SK-N-SH (cell line): Measurements from ENCODE around the gene GPR55. TPM values are rescaled to one million over a fixed set of nuclear protein-coding genes. Genes with fewer than 3 reads are reported as not detected.
"Not testable (repeated sequence)": the region's sequence is repeated elsewhere in the genome, so short reads cannot be mapped to it uniquely, and the experiment has no call there.

ENCODE experiments used
- CTCF ChIA-PET: fragments of 300-600, 350-600 bp; formaldehyde crosslinking; extraction: SDS; loops from one replicate; lab custom pipeline; 2021; lab: Yijun Ruan, JAX
- POLR2A ChIA-PET: fragments of 350-600 bp; sonication (Branson Sonifier 250); formaldehyde crosslinking; extraction: SDS; loops from one replicate; lab custom pipeline; 2020; ENCODE audit warnings: antibody characterized with exemption, inconsistent platforms; lab: Yijun Ruan, JAX
- DNase-seq: peaks from one replicate; pipeline ENCODE4 v3.0.0; 2012
- H2AFZ ChIP-seq: fragments of 200-600 bp; sonication (generic); 2 replicates; pipeline ENCODE4 v1.8.1; 2016; ENCODE audit warnings: antibody characterized with exemption, mild to moderate bottlenecking, low read depth
- H3F3A ChIP-seq: fragments of 200-600 bp; sonication (generic); replicated peaks from 2 replicates; pipeline ENCODE3; 2016; ENCODE audit warnings: antibody characterized with exemption, mild to moderate bottlenecking; ENCODE audit not compliant: insufficient read depth
- H3K27ac ChIP-seq, 2 experiments: fragments of 200-500 bp in 1 of 2; fragments of 200-600 bp in 1 of 2; sonication (Bioruptor generic) in 1 of 2; sonication (generic), shearing (Covaris generic) in 1 of 2; 2 replicates each; pipeline versions ENCODE4 v1.5.1 to v1.6.1; 2014 to 2016; ENCODE audit warnings: low read depth in 2 of 2, inconsistent platforms in 1 of 2, low read length in 1 of 2, mild to moderate bottlenecking in 1 of 2, mixed read lengths in 1 of 2
- H3K27me3 ChIP-seq: fragments of 200-600 bp; sonication (generic), shearing (Covaris generic); 2 replicates; pipeline ENCODE4 v1.6.1; 2016; ENCODE audit warnings: mixed run types; ENCODE audit not compliant: insufficient read depth
- H3K36me3 ChIP-seq, 2 experiments: fragments of 200-500 bp in 1 of 2; fragments of 200-600 bp in 1 of 2; sonication (Bioruptor generic) in 1 of 2; sonication (generic) in 1 of 2; replicated peaks in 1 of 2; 2 replicates each; pipeline versions ENCODE3 to v1.5.1; 2014 to 2016; ENCODE audit warnings: low read length in 1 of 2, mild to moderate bottlenecking in 1 of 2; ENCODE audit not compliant: insufficient read depth in 2 of 2, control insufficient read depth in 1 of 2
- H3K4me1 ChIP-seq, 2 experiments: fragments of 200-500 bp in 1 of 2; fragments of 200-600 bp in 1 of 2; sonication (Bioruptor generic) in 1 of 2; sonication (generic), shearing (Covaris generic) in 1 of 2; 2 replicates each; pipeline versions ENCODE4 v1.5.1 to v1.6.1; 2014 to 2016; ENCODE audit warnings: low read depth in 1 of 2, low read length in 1 of 2, mixed run types in 1 of 2; ENCODE audit not compliant: insufficient read depth in 2 of 2, control insufficient read depth in 1 of 2
- H3K4me2 ChIP-seq: fragments of 200-600 bp; sonication (generic), shearing (Covaris generic); 2 replicates; pipeline ENCODE4 v1.6.1; 2017; ENCODE audit warnings: mixed run types
- H3K4me3 ChIP-seq, 2 experiments: fragments of 200-500 bp in 1 of 2; fragments of 200-600 bp in 1 of 2; sonication (Bioruptor generic) in 1 of 2; sonication (generic), shearing (Covaris generic) in 1 of 2; 2 replicates each; pipeline versions ENCODE4 v1.5.1 to v1.8.1; 2014 to 2016; ENCODE audit warnings: low read depth in 2 of 2, inconsistent platforms in 1 of 2, low read length in 1 of 2, mild to moderate bottlenecking in 1 of 2, mixed read lengths in 1 of 2, moderate library complexity in 1 of 2
- H3K79me2 ChIP-seq: fragments of 200-600 bp; sonication (generic); 2 replicates; pipeline ENCODE4 v1.8.1; 2017; ENCODE audit warnings: mild to moderate bottlenecking; ENCODE audit not compliant: insufficient read depth
- H3K9ac ChIP-seq: fragments of 200-600 bp; sonication (generic); 2 replicates; pipeline ENCODE4 v1.6.1; 2017; ENCODE audit warnings: mixed run types
- H3K9me2 ChIP-seq: fragments of 200-600 bp; sonication (generic); 2 replicates; pipeline ENCODE4 v1.6.1; 2017; ENCODE audit warnings: mixed run types
- H3K9me3 ChIP-seq: fragments of 200-600 bp; sonication (generic); 2 replicates; pipeline ENCODE4 v1.6.1; 2017; ENCODE audit warnings: mixed run types, mild to moderate bottlenecking, moderate library complexity
- H4K20me1 ChIP-seq: fragments of 200-600 bp; sonication (generic); 2 replicates; pipeline ENCODE4 v1.6.1; 2017; ENCODE audit warnings: mild to moderate bottlenecking, mixed run types; ENCODE audit not compliant: insufficient read depth
- FOXM1 ChIP-seq: IDR thresholded peaks from 2 replicates; pipeline ENCODE4 v1.4.0; 2012; ENCODE audit warnings: low read depth, mild to moderate bottlenecking
- MEF2A ChIP-seq: IDR thresholded peaks from 2 replicates; pipeline ENCODE4 v1.4.0; 2012; ENCODE audit warnings: low read depth, borderline replicate concordance
- MXI1 ChIP-seq: IDR thresholded peaks from 2 replicates; pipeline ENCODE4 v1.6.1; 2012; ENCODE audit warnings: mild to moderate bottlenecking, low read depth, low read length, improper control_type of control experiment
- NFIC ChIP-seq: IDR thresholded peaks from 2 replicates; pipeline ENCODE4 v1.4.0; 2012; ENCODE audit warnings: borderline replicate concordance
- NRF1 ChIP-seq: IDR thresholded peaks from 2 replicates; pipeline ENCODE4 v1.6.1; 2012; ENCODE audit warnings: low read depth, mild to moderate bottlenecking, low read length
- RCOR1 ChIP-seq: fragments of 150-350 bp; IDR thresholded peaks from 2 replicates; pipeline ENCODE4 v1.6.1; 2017; ENCODE audit warnings: antibody characterized with exemption, low read length
- YY1 ChIP-seq: IDR thresholded peaks from 2 replicates; pipeline ENCODE4 v1.4.0; 2012; ENCODE audit warnings: low read depth, mild to moderate bottlenecking
- WGBS: methylation state at CpG from one replicate; pipeline ENCODE4 v1.1.6; 2017; ENCODE audit warnings: low lambda C conversion rate; 5-methylcytosine and 5-hydroxymethylcytosine counted together
- polyA plus RNA-seq, 3 experiments: library from polyadenylated mRNA; depleted of rRNA; stranded (reverse); fragments of >200 nt; gene quantifications; 2 replicates each; pipeline ENCODE4 v1.2.3, GENCODE V29; 2012
- TF ChIP-seq, protein P1 (sequence below): fragments of 200-600 bp; sonication (generic); IDR thresholded peaks from 2 replicates; pipeline ENCODE4 v1.6.1; 2017; ENCODE audit warnings: antibody characterized with exemption, mild to moderate bottlenecking, moderate library complexity
- TF ChIP-seq, protein P2 (sequence below): IDR thresholded peaks from 2 replicates; pipeline ENCODE4 v1.6.1; 2012; ENCODE audit warnings: mild to moderate bottlenecking, low read depth, low read length, moderate library complexity
- TF ChIP-seq, protein P3 (sequence below): fragments of 150-350 bp; IDR thresholded peaks from 2 replicates; pipeline ENCODE4 v1.6.1; 2016; ENCODE audit warnings: mild to moderate bottlenecking, low read depth, low read length

The GPR55 gene
- polyA plus RNA-seq, 1 of the 3 experiments (the other 2 are of a cell fraction): not detected

DNA sequence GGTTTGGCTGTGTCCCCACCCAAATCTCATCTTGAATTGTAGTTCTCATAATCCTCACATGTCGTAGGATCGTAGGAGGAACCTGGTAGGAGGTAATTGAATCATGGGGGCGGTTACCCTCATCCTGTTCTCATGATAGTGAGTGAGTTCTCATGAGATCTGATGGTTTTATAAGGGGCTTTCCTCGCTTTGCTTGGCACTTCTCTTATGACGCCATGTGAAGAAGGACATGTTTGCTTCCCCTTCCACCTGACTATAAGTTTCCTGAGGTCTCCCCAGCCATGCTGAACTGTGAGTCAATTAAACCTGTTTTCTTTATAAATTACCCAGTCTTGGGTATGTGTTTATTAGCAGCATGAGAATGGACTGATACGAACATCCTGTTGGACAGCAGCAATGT is 11.2 kb upstream of the GPR55 start:
- H3K4me1 ChIP-seq, POLR2A ChIA-PET, H2AFZ ChIP-seq, H3K36me3 ChIP-seq, H3K9ac ChIP-seq, H3K4me2 ChIP-seq, H4K20me1 ChIP-seq, H3K79me2 ChIP-seq, H3F3A ChIP-seq, CTCF ChIA-PET, H3K9me3 ChIP-seq, H3K27ac ChIP-seq, H3K9me2 ChIP-seq, H3K27me3 ChIP-seq, DNase-seq, H3K4me3 ChIP-seq: not testable (repeated sequence)
- 38% methylated on average over 6 of the region's 6 CpGs for WGBS

DNA sequence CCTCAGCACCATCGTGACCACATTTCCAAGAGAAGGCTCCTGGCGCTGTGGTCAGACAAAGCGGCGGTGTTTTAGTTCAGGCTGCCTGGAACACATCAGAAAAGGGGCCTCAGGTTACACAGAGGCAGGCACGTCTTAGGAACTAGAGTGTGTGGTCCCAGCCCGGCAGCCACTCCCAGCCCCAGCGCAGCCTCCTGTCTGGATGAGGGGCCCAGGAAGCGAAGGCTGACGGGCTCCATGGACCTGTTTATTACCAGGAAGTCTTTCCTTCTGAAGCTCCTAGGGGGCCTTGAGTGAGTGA is 10.0 kb upstream of the GPR55 start:
- Histone ChIP-seq H3K4me1 (no peaks in the 10 kb centered on the region; a peak in 1 of 4 replicates), H3K36me3 (no peaks in the 10 kb centered on the region), H4K20me1 (no peaks in the 10 kb centered on the region), H3K9ac (no peak overlapping the region), H3F3A (no peaks in the 10 kb centered on the region), H3K4me2 (no peak overlapping the region), H3K4me3 (no peak overlapping the region), H3K27ac (no peak overlapping the region), H3K9me3 (no peaks in the 10 kb centered on the region), H3K27me3 (peaks cover 3% of the 10 kb centered on the region; the same call in 1 of the 2 replicates), H3K9me2 (no peaks in the 10 kb centered on the region), H2AFZ (no peak overlapping the region), H3K79me2 (no peaks in the 10 kb centered on the region)
- WGBS: no CpG with 5 or more reads among the region's 9 CpGs
- DNase-seq: no peak
- TF ChIP-seq FOXM1 (no peak), MXI1 (no peak), YY1 (no peak), RCOR1 (no peak), NFIC (no peak), MEF2A (no peak), NRF1 (no peak)
- TF ChIP-seq, protein P1, sequence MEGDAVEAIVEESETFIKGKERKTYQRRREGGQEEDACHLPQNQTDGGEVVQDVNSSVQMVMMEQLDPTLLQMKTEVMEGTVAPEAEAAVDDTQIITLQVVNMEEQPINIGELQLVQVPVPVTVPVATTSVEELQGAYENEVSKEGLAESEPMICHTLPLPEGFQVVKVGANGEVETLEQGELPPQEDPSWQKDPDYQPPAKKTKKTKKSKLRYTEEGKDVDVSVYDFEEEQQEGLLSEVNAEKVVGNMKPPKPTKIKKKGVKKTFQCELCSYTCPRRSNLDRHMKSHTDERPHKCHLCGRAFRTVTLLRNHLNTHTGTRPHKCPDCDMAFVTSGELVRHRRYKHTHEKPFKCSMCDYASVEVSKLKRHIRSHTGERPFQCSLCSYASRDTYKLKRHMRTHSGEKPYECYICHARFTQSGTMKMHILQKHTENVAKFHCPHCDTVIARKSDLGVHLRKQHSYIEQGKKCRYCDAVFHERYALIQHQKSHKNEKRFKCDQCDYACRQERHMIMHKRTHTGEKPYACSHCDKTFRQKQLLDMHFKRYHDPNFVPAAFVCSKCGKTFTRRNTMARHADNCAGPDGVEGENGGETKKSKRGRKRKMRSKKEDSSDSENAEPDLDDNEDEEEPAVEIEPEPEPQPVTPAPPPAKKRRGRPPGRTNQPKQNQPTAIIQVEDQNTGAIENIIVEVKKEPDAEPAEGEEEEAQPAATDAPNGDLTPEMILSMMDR: no peak
- TF ChIP-seq, protein P2, sequence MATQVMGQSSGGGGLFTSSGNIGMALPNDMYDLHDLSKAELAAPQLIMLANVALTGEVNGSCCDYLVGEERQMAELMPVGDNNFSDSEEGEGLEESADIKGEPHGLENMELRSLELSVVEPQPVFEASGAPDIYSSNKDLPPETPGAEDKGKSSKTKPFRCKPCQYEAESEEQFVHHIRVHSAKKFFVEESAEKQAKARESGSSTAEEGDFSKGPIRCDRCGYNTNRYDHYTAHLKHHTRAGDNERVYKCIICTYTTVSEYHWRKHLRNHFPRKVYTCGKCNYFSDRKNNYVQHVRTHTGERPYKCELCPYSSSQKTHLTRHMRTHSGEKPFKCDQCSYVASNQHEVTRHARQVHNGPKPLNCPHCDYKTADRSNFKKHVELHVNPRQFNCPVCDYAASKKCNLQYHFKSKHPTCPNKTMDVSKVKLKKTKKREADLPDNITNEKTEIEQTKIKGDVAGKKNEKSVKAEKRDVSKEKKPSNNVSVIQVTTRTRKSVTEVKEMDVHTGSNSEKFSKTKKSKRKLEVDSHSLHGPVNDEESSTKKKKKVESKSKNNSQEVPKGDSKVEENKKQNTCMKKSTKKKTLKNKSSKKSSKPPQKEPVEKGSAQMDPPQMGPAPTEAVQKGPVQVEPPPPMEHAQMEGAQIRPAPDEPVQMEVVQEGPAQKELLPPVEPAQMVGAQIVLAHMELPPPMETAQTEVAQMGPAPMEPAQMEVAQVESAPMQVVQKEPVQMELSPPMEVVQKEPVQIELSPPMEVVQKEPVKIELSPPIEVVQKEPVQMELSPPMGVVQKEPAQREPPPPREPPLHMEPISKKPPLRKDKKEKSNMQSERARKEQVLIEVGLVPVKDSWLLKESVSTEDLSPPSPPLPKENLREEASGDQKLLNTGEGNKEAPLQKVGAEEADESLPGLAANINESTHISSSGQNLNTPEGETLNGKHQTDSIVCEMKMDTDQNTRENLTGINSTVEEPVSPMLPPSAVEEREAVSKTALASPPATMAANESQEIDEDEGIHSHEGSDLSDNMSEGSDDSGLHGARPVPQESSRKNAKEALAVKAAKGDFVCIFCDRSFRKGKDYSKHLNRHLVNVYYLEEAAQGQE: no peak
- TF ChIP-seq, protein P3, sequence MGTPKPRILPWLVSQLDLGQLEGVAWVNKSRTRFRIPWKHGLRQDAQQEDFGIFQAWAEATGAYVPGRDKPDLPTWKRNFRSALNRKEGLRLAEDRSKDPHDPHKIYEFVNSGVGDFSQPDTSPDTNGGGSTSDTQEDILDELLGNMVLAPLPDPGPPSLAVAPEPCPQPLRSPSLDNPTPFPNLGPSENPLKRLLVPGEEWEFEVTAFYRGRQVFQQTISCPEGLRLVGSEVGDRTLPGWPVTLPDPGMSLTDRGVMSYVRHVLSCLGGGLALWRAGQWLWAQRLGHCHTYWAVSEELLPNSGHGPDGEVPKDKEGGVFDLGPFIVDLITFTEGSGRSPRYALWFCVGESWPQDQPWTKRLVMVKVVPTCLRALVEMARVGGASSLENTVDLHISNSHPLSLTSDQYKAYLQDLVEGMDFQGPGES: no peak
- CTCF ChIA-PET: no interaction called here
- POLR2A ChIA-PET: no interaction called here
